GM12864 (cell line): ENCODE measurements around the gene MRPL16.
A peak's percentile ranks its signal among the peaks of the same experiment; 100 is the strongest.
"Not testable (repeated sequence)": the region's sequence is repeated elsewhere in the genome, so short reads cannot be mapped to it uniquely, and the experiment has no call there.

ENCODE experiments used
- DNase-seq: peaks from one replicate; pipeline ENCODE4 v3.0.0-alpha.2; 2011; ENCODE audit warnings: low read depth
- H3K4me3 ChIP-seq: 2 replicates; pipeline ENCODE4 v1.5.1; 2011; ENCODE audit warnings: mild to moderate bottlenecking, low read depth, low read length, control low read depth
- TF ChIP-seq, protein P1 (sequence below): IDR thresholded peaks from 2 replicates; pipeline ENCODE4 v1.5.1; 2011; ENCODE audit warnings: low read depth, mild to moderate bottlenecking, moderate library complexity, low read length, control low read depth, inconsistent platforms; ENCODE audit errors: missing control alignments

The MRPL16 gene

DNA sequence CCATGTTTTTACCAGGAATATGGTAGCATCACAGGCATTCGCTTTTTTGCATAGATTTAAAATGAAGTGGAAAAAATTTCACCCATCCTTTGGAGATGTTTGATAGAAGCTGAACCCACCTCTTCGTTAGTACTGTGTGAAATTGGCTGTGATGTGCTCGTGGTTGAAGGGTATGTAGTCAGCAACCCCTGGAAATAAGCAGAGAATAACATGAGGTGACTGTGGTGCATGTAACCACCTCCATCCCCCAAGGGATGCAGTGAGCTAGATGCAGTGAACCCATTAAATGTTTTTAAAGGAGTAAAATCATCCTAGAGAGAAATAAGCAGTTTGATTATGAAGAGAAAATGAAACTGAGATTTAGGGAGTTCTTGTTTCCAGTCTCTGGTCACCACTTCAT, 18.8 kb upstream of the MRPL16 start:
- DNase-seq = no peak
- TF ChIP-seq, protein P1, sequence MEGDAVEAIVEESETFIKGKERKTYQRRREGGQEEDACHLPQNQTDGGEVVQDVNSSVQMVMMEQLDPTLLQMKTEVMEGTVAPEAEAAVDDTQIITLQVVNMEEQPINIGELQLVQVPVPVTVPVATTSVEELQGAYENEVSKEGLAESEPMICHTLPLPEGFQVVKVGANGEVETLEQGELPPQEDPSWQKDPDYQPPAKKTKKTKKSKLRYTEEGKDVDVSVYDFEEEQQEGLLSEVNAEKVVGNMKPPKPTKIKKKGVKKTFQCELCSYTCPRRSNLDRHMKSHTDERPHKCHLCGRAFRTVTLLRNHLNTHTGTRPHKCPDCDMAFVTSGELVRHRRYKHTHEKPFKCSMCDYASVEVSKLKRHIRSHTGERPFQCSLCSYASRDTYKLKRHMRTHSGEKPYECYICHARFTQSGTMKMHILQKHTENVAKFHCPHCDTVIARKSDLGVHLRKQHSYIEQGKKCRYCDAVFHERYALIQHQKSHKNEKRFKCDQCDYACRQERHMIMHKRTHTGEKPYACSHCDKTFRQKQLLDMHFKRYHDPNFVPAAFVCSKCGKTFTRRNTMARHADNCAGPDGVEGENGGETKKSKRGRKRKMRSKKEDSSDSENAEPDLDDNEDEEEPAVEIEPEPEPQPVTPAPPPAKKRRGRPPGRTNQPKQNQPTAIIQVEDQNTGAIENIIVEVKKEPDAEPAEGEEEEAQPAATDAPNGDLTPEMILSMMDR = no peak
- no peak overlapping the region for H3K4me3 ChIP-seq

DNA sequence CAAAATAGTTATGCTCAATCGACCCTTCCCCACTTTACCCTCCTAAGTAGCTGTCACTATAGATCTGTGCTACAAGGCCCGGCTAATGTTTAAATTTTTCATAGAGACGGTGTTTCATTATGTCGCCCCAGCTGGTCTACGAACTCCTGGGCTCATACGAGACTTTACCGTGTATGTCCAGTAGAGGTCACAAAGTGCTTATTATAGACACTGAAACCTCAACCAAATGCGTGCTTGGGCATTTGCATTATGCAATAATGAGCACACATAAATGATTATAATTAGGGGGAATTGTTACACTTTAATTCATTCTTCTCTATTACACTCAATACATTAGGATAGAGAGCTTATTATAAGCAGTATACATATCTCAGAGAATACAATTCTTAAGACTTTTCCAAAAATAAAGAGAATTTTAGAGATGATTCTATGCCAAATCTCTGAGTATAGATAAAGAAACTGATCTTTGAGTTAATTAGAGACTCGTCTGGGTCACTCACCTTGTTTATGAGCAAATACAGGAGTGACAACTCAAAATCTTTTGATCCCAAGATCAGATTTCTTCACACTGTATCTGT, 12.5 kb upstream of the MRPL16 start:
- TF ChIP-seq, protein P1 = peak; percentile 49
- no peak overlapping the region for H3K4me3 ChIP-seq
- peak; percentile 16 for DNase-seq

DNA sequence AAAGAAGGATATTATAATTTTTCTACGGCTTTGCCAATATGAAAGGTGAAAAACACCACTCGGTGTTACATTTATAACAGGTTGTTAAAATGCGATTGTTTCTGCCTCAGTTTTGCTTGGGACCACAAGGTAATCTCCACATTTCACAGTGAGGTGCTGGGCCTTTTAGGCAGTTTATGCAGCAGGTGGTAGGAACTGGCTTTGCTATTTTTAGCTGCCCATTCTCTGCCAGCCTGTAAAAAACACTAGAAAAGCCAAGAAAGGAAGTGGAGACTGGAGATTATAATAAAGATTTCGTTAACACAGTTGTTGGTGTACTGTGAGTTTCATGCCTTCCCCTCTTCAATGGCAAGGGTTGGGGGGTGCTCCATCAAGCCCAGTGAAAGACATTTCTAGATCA, 8.0 kb upstream of the MRPL16 start:
- TF ChIP-seq, protein P1 = no peak
- no peak overlapping the region for H3K4me3 ChIP-seq
- no peak for DNase-seq

DNA sequence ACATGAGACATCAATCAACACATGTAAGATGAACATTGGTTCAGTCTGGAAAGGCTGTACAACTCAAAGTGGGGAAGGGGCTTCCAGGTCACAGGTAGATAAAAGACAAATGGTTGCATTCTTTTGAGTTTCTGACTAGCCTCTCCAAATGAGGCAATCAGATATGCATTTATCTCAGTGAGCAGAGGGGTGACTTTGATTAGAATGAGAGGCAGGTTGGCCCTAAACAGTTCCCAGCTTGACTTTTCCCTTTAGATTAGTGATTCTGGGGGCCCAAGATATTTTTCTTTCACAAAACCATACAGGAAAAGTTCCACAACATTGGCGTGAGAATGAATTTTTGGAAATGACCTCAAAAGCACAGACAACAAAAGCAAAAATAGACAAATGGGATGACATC, 5.9 kb upstream of the MRPL16 start:
- H3K4me3 ChIP-seq, DNase-seq: not testable (repeated sequence)

DNA sequence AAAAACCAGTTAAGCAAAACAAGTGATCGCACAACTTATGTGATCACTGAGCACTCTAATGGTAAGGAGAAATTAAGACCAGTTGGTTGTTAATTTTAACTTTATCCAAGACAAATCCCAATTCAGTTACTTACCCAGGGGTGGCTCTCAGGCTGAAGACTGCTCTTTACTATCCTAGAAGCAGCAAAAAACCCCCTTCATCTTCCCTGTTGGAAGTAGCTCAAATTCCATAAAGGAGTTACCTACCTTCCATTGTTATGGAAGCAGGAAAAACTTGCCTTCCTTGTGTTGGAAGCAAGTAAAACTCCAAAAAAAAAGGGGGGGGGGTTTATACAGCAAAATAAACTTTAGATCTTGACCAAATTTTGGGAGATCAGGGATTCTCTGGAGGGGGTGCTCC, 5.2 kb upstream of the MRPL16 start:
- TF ChIP-seq, protein P1 = no peak
- H3K4me3 ChIP-seq = no peak overlapping the region
- no peak for DNase-seq

DNA sequence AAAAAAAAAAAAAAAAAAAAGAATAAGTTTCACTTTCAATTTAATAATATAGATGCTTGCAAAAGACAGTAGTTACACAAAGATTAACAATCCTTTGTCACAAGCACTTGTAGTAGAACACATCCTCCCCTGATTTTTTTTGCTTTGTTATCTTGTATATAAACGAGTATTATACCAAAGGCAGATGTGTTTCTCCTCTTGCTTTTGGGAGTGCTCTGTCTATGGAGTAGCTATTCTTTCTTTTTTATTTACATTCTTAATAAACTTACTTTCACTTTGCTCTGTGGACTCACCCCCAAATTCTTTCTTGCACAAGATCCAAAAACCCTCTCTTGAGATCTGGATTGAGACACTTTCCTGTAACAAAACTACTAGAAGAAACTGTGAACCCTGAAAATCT, 3.4 kb upstream of the MRPL16 start:
- H3K4me3 ChIP-seq = no peak overlapping the region
- TF ChIP-seq, protein P1 = no peak
- DNase-seq = no peak

DNA sequence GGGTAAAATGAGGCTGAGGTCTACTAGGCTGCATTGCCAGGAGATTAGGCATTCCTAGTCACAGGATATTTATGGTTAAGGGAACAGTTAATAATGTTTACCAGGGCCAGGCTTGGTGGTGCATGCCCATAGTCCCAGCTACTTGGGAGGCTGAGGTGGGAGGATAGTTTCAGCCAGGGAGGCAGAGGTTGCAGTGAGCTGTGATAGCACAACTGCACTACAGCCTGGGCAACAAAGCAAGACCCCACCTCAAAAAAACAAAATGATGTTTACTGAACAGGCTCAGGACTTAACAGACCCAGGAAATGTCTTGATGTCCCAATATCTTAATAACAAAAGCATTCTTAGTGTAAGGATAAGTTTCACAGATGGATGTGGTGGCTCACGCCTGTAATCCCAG, 2.8 kb upstream of the MRPL16 start:
- no peak for DNase-seq
- TF ChIP-seq, protein P1 = no peak
- H3K4me3 ChIP-seq = no peak overlapping the region
